Kidney tubule cell (primary cell): ENCODE data around the gene CFAP92.

ENCODE experiments used
- DNase-seq: peaks from one replicate; pipeline ENCODE4 v3.0.0-alpha.2; 2018; ENCODE audit warnings: low spot score

CFAP92 gene

DNA sequence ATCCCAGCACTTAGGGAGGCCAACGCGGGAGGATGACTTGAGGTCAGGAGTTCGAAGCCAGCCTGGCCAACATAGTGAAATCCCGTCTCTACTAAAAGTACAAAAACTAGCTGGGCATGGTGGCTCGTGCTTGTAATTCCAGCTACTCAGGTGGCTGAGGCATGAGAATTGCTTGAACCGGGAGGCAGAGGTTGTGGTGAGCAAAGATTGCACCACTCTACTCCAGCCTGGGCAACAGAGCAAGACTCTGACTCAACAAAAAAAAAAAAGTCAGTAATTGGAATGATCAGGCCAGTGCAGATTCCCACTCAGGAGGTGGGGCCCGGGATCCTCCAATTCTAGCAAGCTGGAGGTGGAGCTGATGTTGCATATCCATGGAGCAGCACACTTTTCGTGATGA lies 5.6 kb downstream of the CFAP92 start:
- DNase-seq, result no peak

DNA sequence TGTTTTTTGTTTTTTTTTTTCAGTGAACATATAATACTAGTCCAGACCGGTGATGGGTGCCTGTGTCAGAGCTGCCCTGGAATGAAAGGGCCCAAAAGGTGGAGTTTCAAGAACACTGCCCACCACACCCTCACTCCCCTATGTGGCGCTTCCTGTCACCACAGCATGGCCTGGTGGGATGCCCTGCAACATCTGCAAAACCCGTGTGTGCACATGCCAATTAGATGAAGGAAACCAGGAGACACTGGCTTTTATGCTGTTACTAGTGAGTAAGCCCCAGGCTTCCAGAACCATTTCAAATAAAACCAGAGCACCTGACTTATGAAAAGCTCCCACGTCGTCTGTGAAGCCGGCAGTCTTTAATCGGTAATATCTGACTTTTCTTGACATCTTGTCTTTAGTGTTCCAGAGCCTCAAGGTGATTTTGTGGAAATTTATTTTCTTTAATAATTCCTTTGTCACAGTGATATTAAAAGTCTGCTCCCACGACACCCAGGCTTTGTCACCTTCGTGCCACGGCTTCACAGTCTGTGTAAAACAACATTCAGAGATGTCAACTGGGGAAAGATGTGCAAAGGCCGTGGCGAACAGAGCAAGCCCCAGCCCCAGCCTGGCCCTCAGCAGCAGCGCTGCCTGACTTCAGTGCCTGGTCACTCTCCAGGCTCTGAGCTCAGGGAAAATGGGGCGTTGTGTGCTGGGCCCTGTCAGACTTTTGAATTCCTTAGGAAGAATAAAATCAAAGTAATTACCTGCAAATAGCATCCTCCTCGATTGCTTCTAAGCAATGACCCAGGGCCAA lies 6.4 kb downstream of the CFAP92 start:
- DNase-seq, result no peak

DNA sequence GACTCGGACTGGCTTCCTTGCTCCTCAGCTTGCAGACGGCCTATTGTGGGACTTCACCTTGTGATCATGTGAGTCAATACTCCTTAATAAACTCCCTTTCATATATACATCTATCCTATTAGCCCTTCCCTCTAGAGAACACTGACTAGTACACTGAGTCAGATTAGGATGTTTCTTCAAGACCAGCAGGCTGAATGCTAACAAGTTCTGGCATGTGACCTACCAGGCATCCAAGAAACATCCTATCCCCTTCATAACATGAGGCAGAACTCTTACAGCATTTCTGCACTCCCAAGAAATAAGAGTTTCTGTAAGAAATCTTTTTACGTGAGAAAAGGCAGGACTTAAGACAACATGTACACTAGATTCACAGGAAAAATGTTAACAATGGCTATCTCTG lies 9.3 kb downstream of the CFAP92 start:
- no peak for DNase-seq

DNA sequence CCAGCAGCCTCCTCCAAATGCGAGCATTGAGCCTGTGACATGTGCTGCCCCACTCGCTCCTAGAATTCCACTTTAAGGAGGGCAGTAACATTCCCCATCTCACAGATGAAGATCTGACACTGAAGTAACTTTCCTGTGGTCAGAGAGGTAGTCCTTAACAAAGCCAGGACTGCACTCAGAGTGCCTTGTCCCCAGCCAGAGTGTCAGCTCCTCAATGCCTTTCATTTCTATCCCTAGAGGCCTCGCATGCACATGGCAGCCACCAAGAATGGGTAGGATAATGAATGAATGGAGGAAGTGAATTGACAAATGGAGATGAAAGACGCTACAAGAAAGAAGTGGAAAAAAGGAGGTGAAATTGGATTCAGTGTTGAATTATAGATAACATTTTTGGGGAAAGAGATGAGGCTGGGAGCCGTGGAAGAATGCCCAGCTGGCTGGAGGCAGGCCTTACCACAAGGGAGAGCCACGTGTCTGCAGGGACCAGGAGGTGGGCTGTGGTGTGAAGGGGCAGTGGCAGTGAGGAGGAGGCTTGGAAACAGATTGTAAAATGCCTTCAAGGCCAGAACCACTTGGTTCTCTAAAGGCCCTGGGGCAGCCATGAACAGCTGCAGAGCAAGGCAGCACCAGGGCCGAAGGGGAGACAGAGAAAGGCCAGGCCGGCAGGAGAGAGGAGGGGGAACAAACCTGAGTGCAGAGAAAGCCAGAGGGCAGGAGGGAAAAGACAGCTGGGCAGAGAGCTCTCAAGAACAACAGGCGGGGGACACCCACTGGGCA lies 10.4 kb downstream of the CFAP92 start:
- no peak for DNase-seq

DNA sequence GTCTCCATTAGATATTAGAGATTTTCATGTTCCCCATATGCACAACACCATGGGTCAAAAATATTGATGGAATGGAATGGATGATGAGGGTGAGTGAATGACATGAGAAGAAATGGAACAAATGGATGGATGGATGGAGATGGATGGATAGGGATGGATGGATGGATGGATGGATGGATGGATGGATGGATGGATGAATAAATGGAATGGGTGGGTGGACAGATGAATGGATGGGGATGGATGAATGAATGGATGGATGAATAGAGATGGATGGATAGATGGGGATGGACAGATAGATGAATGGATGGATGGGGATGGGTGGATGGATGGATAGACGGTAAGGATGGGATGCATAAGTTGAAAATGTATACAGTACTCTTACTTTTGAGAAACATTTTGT lies 18.6 kb downstream of the CFAP92 start:
- DNase-seq, result no peak

DNA sequence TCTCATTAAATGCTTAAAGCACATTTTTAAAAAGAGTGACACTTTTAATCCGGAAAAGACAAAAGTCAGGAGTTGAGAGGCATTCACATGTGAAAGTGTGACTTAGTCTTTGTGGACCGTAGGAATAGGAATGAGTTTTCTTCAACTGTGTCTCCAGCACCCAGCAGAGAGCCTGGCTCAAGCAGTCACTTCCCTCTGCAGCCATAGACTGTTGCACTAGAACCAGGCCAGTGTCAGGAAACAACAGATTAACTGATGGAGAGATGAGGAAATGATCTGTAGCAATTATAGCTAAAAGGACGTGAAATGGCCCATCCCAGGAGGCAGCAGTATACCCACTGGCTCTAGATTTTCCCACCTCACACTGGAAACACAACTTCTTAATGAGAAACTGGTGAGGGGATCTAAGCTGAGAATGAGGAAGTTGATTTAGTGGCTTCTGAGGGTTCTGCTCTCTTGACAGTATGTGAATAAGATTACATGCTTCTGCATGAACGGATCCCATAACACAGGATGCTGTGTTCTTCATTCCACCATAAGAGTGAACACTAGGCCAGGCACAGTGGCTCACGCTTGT lies 19.8 kb downstream of the CFAP92 start:
- no peak for DNase-seq

DNA sequence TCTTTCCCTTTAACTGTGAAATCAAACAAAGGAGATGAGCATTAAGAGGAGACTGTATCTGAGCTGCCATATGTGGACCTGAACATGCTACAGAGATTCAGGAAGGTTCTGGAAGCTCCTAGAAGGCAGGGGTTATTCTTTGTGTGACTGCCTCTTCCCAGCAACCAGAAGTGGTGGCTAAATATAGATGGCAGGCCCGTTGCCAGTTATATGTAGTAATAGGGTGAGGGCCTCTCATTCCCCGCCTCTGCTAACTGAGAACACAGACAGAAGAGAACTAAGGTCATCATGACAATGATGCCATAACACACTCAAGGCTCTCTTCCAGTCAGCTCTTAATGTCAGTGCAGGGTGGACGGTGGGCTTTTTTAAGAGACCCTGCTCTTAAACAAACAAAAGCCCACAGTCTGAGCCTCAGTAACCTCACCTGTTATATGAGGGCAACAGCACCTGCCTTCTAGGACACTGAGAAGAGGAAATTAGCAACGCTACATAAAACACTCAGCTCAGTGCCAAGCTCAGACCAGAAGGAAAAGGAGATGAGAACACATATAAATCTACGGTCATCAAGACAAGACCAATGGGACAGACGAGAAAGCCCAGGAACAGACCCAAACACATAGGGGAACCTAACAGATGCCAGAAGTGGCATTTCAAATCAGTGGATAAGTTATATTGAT lies 22.3 kb downstream of the CFAP92 start:
- DNase-seq, result no peak

DNA sequence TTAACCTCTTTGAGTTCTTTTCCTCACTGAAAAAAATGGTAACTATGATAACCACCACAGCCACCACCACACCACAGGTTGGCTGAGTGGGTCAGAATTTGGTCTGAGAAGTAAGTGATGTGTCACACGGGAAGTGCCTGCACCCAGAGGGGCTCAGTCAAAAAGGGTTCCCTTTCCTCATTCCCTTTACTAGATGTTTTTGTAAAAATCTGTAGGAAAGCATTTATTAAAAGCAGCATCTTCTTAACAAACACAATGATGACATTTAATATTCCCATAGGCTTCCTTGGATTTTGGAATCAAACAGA lies 23.2 kb downstream of the CFAP92 start:
- no peak for DNase-seq

DNA sequence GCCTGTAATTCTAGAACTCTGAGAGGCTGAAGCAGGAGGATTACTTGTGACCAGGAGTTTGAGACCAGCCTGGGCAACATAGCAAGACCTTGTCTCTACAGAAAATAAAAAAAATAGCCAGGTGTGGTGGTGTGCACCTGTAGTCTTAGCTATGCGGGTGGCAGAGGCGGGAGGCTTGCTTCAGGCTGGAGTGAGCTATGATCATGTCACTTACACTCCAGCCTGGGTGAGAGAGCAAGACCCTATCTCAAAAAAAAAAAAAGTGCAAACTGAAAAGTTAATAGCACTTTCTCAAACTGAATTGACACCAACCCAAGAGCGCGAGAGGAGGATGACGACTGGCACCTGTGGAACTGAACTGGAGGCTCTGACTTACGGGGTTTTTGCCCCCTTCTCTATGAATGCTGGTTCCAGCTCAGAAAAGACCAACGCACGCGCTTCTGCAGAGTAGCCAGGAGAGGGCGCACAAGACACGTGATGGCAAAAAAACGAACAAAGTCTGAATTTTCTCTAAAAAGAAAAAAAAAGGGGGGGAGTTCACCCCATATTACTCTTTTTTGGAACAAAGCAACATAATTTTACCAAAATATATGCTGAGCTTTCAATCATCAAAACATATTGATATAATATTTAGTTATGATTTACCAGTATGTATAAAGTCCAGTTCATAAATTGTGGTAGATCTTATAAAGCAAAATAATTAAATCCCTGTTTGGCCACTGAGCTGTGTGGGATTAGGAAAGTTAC lies 23.7 kb downstream of the CFAP92 start:
- DNase-seq, result peak; percentile 43

DNA sequence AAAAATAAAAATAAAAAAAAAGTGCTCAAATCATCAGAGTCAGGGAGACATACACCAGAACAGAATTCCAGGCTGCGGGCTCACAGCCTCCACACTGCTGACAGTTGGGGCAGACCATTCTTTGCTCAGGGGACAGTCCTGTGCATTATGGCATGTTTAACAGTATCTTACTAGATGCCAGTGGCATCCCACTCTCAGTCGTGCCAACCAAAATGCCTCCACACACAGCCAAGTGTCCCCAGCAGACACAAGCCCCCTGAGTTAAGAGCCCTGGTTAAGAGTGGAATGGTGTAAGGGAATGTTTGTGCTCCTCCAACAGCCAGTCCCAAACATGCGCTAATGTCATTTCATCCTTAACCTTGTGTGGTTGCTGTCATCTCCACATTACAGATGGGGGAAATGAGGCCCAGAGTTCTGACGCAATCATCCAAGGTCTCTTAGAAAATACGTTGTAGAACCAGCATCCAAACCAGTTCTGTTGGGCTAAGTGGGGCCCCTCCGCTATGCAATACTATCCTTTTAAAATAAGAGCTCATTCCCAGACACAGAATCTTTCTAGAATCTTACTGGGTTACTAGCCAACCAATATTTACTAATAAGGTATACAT lies 26.0 kb downstream of the CFAP92 start:
- DNase-seq, result no peak

DNA sequence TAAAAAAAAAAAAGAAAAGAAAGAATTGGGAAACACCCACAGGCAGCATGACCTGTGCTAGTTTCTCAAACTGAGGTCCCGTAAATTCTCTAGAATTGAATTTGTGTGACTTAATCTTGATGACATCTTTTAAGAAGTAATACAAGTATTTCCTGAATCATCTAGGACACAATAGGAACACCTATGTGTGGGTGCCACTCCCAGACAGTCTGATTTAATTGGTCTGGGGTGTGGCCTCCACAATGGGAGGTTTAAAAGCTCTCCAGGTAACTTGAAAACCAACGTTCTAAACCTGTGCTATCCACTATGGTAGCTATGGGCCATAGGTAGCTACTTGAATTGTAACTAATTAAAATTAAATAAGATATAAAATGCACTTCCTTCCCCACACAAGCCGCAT lies 28.1 kb downstream of the CFAP92 start:
- no peak for DNase-seq

DNA sequence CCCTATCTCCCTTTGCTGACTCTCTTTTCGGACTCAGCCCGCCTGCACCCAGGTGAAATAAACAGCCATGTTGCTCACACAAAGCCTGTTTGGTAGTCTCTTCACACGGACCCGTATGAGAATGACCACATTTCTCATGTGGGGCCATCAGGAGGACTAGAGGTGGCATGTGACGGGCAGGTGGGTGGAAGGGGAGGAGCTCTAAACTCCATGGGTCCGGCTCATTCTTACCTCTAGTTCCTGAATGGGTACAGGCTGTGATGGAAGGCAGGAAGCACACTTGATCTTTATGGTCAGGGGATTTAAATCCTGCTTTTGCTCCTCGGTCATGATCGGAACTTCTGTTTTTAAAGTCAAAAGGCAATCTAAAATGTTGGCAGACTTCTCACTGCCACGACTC lies 28.6 kb downstream of the CFAP92 start:
- DNase-seq, result no peak

DNA sequence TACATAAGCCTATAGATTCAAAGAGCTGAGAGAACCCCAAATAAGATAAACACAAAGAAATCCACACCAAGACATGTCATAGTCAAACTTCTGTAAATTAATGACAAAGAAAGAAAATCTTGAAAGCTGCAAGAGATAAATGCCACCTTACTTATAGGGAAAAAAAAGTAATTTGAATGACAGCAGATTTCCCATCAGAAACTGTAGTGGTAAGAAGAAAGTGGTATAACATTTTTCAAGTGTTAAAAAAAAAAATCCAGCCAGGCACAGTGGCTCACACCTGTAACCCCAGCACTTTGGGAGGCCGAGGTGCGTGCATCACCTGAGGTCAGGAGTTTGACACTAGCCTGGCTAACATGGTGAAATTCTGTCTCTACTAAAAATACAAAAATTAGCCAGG lies 37.4 kb downstream of the CFAP92 start:
- DNase-seq, result no peak

DNA sequence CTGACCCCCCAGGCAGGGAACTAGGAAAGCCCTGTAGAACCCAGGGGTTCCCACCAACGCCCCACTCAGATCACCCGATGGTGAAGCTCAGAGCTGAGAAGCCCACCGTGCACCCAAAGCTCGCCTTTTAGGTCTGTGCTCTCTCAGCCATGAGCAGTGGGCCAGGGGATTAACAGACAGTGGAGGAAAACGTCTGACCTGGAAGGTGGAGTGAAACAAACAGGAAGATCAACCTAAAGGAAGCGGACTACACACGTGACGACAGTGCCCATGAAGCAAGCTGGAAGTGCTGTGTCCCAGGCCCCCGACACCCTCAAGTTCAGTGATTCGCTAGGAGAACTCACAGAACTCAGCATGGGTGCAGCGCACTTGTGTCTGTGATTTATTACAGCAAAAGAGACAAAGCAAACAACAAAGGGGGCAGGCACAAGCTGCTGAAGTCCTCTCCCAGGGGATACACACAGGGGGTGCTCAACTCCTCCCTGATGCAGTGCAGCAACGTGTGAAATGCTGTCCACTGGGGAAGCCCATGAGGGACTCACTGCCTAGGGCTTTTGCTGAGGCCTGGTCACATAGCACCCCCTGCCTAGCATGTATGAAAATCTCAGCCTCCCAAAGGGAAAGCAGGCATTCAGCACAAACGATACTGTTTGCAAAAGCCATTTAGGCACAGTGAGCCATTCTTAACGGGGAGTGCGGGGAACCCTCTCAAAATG lies 43.5 kb downstream of the CFAP92 start:
- no peak for DNase-seq

DNA sequence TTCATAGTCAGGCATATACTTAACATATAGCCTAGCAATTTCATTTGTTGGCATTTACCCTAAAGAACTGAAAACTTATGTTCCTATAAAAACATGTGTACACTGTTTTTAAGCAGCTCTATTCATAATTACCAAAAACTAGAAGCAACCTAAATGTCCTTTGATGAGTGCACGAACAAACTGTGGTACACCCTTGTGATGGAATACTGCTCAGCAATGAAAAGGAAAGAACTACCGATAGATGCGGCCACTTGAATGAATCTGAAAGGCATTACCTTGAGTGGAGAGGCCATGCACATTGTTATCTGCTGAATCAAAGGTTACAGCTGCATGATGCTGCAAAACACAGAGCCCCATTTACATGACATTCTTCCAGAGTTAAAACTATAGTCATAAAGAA lies 44.7 kb downstream of the CFAP92 start:
- DNase-seq, result no peak

DNA sequence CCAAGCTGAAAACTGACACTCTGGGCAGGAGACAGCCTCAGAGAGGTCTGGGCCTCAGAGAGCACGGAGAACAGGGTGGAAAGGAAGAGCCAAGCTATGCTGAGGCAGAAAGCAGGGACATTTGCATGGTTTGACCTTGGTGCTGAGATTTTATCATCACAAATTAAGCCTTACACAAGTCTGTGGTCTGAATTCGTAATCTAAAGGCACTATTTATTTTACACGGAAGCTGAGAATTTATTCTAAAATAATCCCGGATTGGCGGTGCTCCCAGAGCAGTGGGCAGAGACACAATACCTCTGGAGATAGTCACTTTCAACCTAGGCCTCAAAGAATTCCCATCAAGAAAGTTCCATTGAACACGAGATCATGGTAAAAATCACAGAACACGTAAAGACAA lies 47.5 kb downstream of the CFAP92 start:
- no peak for DNase-seq

DNA sequence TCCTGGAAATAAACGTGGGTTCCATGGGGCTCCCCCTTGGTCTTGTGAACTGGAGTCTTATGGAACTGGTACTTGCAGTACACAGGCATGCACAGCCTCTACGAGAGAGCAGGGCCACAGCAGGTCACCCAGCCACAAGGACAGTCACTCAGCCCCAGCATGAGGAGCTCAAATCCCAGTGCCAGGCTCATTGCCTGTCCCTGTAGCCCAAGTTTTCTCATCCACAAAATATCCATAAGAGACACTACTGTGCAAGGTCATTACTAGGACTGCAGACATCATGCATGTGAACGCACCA lies 48.0 kb downstream of the CFAP92 start:
- no peak for DNase-seq

DNA sequence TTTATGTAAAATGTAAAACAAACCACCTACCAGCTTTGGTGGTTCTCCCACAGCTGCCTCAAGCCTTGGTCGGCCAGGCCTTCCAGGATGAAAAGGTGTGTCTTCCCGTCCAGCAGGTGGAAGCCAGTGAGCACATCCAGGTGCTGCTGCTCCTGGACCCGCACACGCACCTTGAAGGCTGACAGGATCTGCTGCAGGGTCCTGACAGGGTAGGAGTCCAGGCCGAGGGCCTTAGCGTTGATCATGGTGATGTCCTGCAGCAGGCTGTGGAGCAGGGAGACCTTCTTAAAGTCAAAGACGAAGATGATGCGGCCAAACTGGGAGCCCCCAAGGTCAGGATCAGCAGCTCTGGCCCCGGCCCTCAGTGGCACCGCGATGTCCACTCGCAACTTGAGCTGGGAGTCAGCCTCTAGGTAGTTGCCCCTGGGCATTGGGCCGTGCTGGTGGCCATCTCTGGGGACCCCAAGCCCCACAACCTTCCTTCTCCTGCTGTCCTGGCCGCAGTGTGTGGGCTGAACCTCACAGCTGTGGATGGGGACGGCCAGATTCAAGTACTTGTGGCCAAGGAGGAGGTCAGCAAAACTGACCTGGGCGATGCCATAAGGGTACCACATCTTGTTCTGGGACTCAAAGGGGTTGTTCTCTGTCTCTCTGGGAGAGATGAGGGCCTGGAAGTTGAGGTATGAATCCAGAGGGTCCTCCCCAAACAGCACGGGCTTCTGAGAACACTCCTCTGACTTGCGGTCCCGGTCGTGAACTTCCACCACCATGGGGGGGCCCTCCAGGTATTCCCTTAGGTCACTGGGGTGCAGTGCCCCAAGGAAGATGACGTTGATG lies 48.6 kb downstream of the CFAP92 start:
- no peak for DNase-seq

DNA sequence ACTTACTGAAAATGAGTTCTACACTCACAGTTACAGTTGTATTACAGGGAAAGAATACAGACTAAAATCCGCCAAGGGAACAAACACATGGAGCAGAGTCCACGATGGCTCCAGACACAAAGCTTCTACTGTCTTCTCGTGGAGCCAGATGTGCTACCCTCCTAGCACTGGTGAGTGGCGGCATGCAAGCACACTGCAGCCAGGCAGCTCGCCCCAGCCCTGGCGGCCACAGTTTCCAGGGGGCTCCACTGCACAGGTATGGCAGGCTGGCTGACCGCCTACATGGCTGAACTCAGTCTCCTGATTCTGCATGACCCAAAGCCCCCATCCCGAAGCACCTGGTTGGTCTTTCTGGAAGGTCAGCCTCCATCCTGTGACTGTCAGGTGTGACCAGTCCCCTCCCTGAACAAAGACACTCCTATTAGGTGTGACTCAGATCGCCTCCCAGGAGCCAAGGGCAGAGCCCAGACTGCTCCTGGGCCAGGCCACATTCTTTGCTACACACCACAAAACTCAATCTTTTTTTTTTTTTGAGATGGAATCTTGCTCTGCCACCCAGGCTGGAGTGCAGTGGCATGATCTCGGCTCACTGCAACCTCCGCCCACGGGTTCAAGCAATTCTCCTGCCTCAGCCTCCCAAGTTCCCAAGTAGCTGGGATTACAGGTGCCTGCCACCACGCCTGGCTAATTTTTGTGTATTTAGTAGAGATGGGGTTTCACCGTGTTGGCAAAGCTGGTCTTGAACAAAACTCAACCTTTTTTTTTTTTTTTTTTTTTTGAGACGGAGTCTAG lies 51.5 kb downstream of the CFAP92 start:
- peak; percentile 80 for DNase-seq

DNA sequence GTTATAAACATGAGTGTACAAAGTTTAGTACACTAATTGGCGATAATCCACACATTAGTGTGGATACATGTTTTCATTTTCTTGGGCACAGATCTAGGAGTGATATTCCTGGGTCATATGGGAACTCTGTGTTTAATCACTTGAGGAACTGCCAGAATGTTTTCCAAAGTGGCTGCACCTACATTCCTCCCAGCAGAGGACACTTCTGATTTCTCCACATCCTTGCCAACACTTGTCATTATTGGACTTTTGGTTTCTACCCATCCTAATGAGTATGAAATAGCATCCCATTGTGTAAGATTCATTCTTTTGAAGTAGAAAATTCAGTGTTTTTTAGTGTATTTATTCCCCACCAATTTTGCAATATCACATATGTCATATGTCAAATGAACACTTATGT lies 53.6 kb downstream of the CFAP92 start:
- no peak for DNase-seq
